H1 (cell line): ENCODE data around the gene COL26A1.

Experiments used
- ATF3 ChIP-seq: IDR thresholded peaks from 2 replicates; pipeline ENCODE4 v1.6.1; 2011; ENCODE audit warnings: low read depth, mild to moderate bottlenecking, low read length; ENCODE audit not compliant: insufficient read depth
- BRCA1 ChIP-seq: IDR thresholded peaks from 2 replicates; pipeline ENCODE4 v1.6.1; 2012; ENCODE audit warnings: low read depth, low read length, improper control_type of control experiment
- CREB1 ChIP-seq: IDR thresholded peaks from 2 replicates; pipeline ENCODE4 v1.6.1; 2012; ENCODE audit warnings: inconsistent platforms
- CTCF ChIP-seq, 3 experiments: IDR thresholded peaks; 1 replicate in 2 of 3; 2 replicates in 1 of 3; pipeline versions ENCODE4 v1.5.1 to v1.6.1; 2011; ENCODE audit warnings: low read length in 3 of 3, mild to moderate bottlenecking in 3 of 3, inconsistent platforms in 2 of 3, low read depth in 1 of 3, moderate library complexity in 1 of 3; ENCODE audit not compliant: insufficient read depth in 1 of 3; ENCODE audit errors: control extremely low read depth in 1 of 3
- POLR2A ChIP-seq, 2 experiments: IDR thresholded peaks; 1 replicate in 1 of 2; 2 replicates in 1 of 2; pipeline ENCODE4 v1.6.1; 2011; ENCODE audit warnings: low read depth in 2 of 2, low read length in 2 of 2, mild to moderate bottlenecking in 2 of 2; ENCODE audit errors: control extremely low read depth in 1 of 2
- RAD21 ChIP-seq, 2 experiments: IDR thresholded peaks in 1 of 2; conservative IDR thresholded peaks in 1 of 2; 2 replicates each; pipeline ENCODE4 v1.6.1; 2011; ENCODE audit warnings: low read depth in 2 of 2, low read length in 2 of 2, improper control_type of control experiment in 1 of 2, inconsistent platforms in 1 of 2, mild to moderate bottlenecking in 1 of 2, moderate library complexity in 1 of 2
- TAF1 ChIP-seq: IDR thresholded peaks from 2 replicates; pipeline ENCODE4 v1.6.1; 2011; ENCODE audit warnings: mild to moderate bottlenecking, low read depth, low read length
- TBP ChIP-seq: IDR thresholded peaks from 2 replicates; pipeline ENCODE4 v1.6.1; 2011; ENCODE audit warnings: low read depth, low read length, improper control_type of control experiment

- TF ChIP-seq CTCF (IDR thresholded peaks at IDR 0.05; ENCODE audit: control extremely low read depth in 1 of 3, insufficient read depth in 1 of 3, low read depth in 1 of 3, low read length in 3 of 3) (no peak), BRCA1 (no peak), TAF1 (no peak), TBP (no peak), CREB1 (no peak), ATF3 (no peak), POLR2A (IDR thresholded peaks at IDR 0.05; ENCODE audit: control extremely low read depth in 1 of 2, low read depth in 2 of 2, low read length in 2 of 2) (no peak), RAD21 (IDR thresholded peaks at IDR 0.05 in 1 of 2, conservative IDR thresholded peaks at IDR 0.05 in 1 of 2; ENCODE audit: low read depth in 2 of 2, low read length in 2 of 2) (no peak)
Observed at GRCh38 chr7:101411508-101411874, 48.8 kb downstream of the COL26A1 start.
